Ovary (tissue), 3 donors: Measurements from ENCODE around the gene GPR156.
"Not testable (repeated sequence)": the region's sequence is repeated elsewhere in the genome, so short reads cannot be mapped to it uniquely, and the experiment has no call there.

Experiments used
- EP300 ChIP-seq: sonication (generic); formaldehyde crosslinking; IDR thresholded peaks from one replicate; pipeline ENCODE4 v1.6.1; 2017; ENCODE audit warnings: antibody characterized with exemption
- TF ChIP-seq, protein P1 (sequence below), 3 donors: fragments of 450-650 bp in 2 of 3; fragments of 200-600 bp in 1 of 3; IDR thresholded peaks; one replicate each; pipeline versions ENCODE4 v1.5.1 to v1.8.0; 2016 to 2022; ENCODE audit warnings: antibody characterized with exemption in 3 of 3, mild to moderate bottlenecking in 1 of 3
- donor health status: DM: no; HTN: no; CAD: no.

DNA sequence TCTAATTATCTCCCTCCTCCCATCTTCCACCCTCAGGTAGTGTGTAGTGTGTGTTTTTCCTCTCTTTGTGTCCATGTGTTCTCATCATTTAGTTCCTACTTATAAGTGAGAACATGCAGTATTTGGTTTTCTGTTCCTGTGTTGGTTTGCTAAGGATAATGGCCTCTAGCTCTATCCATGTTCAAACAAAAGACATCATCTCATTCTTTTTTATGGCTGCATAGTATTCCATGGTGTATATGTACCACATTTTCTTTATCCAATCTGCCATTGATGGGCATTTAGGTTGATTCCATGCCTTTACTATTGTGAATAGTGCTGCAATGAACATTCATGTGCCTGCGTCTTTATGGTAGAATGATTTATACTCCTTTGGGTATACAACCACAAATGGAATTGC, 68.4 kb downstream of the GPR156 start:
- TF ChIP-seq, protein P1, sequence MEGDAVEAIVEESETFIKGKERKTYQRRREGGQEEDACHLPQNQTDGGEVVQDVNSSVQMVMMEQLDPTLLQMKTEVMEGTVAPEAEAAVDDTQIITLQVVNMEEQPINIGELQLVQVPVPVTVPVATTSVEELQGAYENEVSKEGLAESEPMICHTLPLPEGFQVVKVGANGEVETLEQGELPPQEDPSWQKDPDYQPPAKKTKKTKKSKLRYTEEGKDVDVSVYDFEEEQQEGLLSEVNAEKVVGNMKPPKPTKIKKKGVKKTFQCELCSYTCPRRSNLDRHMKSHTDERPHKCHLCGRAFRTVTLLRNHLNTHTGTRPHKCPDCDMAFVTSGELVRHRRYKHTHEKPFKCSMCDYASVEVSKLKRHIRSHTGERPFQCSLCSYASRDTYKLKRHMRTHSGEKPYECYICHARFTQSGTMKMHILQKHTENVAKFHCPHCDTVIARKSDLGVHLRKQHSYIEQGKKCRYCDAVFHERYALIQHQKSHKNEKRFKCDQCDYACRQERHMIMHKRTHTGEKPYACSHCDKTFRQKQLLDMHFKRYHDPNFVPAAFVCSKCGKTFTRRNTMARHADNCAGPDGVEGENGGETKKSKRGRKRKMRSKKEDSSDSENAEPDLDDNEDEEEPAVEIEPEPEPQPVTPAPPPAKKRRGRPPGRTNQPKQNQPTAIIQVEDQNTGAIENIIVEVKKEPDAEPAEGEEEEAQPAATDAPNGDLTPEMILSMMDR (IDR thresholded peaks at IDR 0.05) = not testable (repeated sequence)
- not testable (repeated sequence) for TF ChIP-seq EP300
